Right forelimb (tissue), 1 donor: ENCODE results near the gene CACNA1B.

Experiments used
- DNase-seq: peaks from one replicate; pipeline ENCODE4 v3.0.0-alpha.2; 2018

The CACNA1B gene

GRCh38 chr9:138044485-138045383 lies 167.2 kb downstream of the CACNA1B start:
- no peak for DNase-seq

GRCh38 chr9:138045541-138046490 lies 168.2 kb downstream of the CACNA1B start:
- DNase-seq: no peak

- DNase-seq: no peak
These were observed 169.2 kb downstream of the CACNA1B start for GRCh38 chr9:138046641-138047301.

- no peak for DNase-seq
These were observed 170.0 kb downstream of the CACNA1B start for GRCh38 chr9:138047469-138048040.

GRCh38 chr9:138048184-138048583 lies 170.6 kb downstream of the CACNA1B start:
- no peak for DNase-seq

GRCh38 chr9:138049085-138049778 lies 171.7 kb downstream of the CACNA1B start:
- no peak for DNase-seq

GRCh38 chr9:138049779-138050471 lies 172.3 kb downstream of the CACNA1B start:
- DNase-seq: no peak

GRCh38 chr9:138050472-138051330 lies 173.1 kb downstream of the CACNA1B start:
- DNase-seq: no peak

GRCh38 chr9:138051586-138052321 lies 174.2 kb downstream of the CACNA1B start:
- DNase-seq: no peak

GRCh38 chr9:138052322-138052615 lies 174.7 kb downstream of the CACNA1B start:
- no peak for DNase-seq

GRCh38 chr9:138052635-138053320 lies 175.2 kb downstream of the CACNA1B start:
- DNase-seq: no peak

- DNase-seq: no peak
These were observed 175.8 kb downstream of the CACNA1B start for GRCh38 chr9:138053321-138053868.

GRCh38 chr9:138053996-138054752 lies 176.6 kb downstream of the CACNA1B start:
- peak; percentile 17 for DNase-seq

- no peak for DNase-seq
These were observed 180.1 kb downstream of the CACNA1B start for GRCh38 chr9:138057726-138058125.

- DNase-seq: peak; percentile 4
These were observed 180.6 kb downstream of the CACNA1B start for GRCh38 chr9:138058181-138058580.

- no peak for DNase-seq
These were observed 181.6 kb downstream of the CACNA1B start for GRCh38 chr9:138059196-138059595.

- DNase-seq: peak; percentile 7
These were observed 182.8 kb downstream of the CACNA1B start for GRCh38 chr9:138060365-138060764.

- peak; percentile 5 for DNase-seq
These were observed 183.3 kb downstream of the CACNA1B start for GRCh38 chr9:138060881-138061280.
